ENCODE results near the gene TRPM2.
"Not testable (repeated sequence)": the region's sequence is repeated elsewhere in the genome, so short reads cannot be mapped to it uniquely, and the experiment has no call there.

TRPM2 gene

GRCh38 chr21:44397431-44398031 is 44.1 kb downstream of the TRPM2 start:
- no peak for DNase-seq (ENCODE audit: low read depth, low spot score)

- no peak for DNase-seq (ENCODE audit: low read depth, low spot score)
Observed at GRCh38 chr21:44398499-44398898, 45.1 kb downstream of the TRPM2 start.

GRCh38 chr21:44399151-44399954 is 45.9 kb downstream of the TRPM2 start:
- no peak for DNase-seq (ENCODE audit: low read depth, low spot score)

GRCh38 chr21:44399955-44400790 is 46.8 kb downstream of the TRPM2 start:
- DNase-seq (ENCODE audit: low read depth, low spot score), result no peak

- no peak for DNase-seq (ENCODE audit: low read depth, low spot score)
Observed at GRCh38 chr21:44400791-44401385, 47.5 kb downstream of the TRPM2 start.

GRCh38 chr21:44401386-44402160 is 48.2 kb downstream of the TRPM2 start:
- no peak for DNase-seq (ENCODE audit: low read depth, low spot score)

GRCh38 chr21:44402323-44403105 is 49.1 kb downstream of the TRPM2 start:
- no peak for DNase-seq (ENCODE audit: low read depth, low spot score)

- no peak for DNase-seq (ENCODE audit: low read depth, low spot score)
Observed at GRCh38 chr21:44403106-44404020, 49.9 kb downstream of the TRPM2 start.

GRCh38 chr21:44404482-44404881 is 51.1 kb downstream of the TRPM2 start:
- DNase-seq (ENCODE audit: low read depth, low spot score), result not testable (repeated sequence)

- DNase-seq (ENCODE audit: low read depth, low spot score), result no peak
Observed at GRCh38 chr21:44405091-44405947, 51.9 kb downstream of the TRPM2 start.

- no peak for DNase-seq (ENCODE audit: low read depth, low spot score)
Observed at GRCh38 chr21:44405948-44406872, 52.8 kb downstream of the TRPM2 start.

GRCh38 chr21:44406953-44407352 is 53.5 kb downstream of the TRPM2 start:
- no peak for DNase-seq (ENCODE audit: low read depth, low spot score)

GRCh38 chr21:44407493-44407892 is 54.1 kb downstream of the TRPM2 start:
- DNase-seq (ENCODE audit: low read depth, low spot score), result no peak

GRCh38 chr21:44408226-44408625 is 54.8 kb downstream of the TRPM2 start:
- no peak for DNase-seq (ENCODE audit: low read depth, low spot score)

GRCh38 chr21:44413566-44414290 is 60.3 kb downstream of the TRPM2 start:
- DNase-seq (ENCODE audit: low read depth, low spot score), result no peak

GRCh38 chr21:44414291-44415072 is 61.1 kb downstream of the TRPM2 start:
- DNase-seq (ENCODE audit: low read depth, low spot score), result no peak
